Fibroblast of lung (primary cell): Measurements from ENCODE around the gene KIF26B.

Experiments
- CTCF ChIP-seq, 2 donors: IDR thresholded peaks in 1 of 2; conservative IDR thresholded peaks in 1 of 2; 1 replicate in 1 of 2; 2 replicates in 1 of 2; pipeline ENCODE4 v1.5.1; 2011 to 2012; ENCODE audit warnings: low read length in 2 of 2, control low read depth in 1 of 2, inconsistent platforms in 1 of 2, low read depth in 1 of 2, mild to moderate bottlenecking in 1 of 2
- EZH2 ChIP-seq: IDR thresholded peaks from 2 replicates; pipeline ENCODE4 v1.5.1; 2012; ENCODE audit warnings: low read length, control low read depth, mild to moderate bottlenecking; ENCODE audit errors: missing control alignments

DNA sequence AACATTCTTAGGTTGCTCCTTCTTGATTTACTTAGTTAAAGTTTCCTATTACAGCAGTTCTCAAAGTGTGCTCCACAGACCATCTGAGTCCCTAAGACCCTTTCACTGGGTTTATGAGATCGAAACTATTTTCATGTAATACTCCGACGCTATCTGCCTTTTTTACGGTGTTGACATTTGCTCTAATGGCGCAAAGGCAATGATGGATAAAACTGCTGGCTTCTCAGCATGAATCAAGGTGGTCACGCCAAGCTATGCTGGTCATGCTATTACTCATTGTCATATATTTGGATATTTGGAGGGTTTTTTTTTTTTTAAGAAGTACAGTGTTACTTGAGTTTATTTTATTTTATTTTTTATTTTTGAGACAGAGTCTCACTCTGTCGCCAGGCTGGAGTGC is 235.1 kb downstream of the KIF26B start:
- TF ChIP-seq CTCF (conservative IDR thresholded peaks at IDR 0.05 in 1 of 2, IDR thresholded peaks at IDR 0.05 in 1 of 2; ENCODE audit: low read depth in 1 of 2, low read length in 2 of 2), result no peak
- TF ChIP-seq EZH2, result no peak
